Stomach (tissue), 9 donors: ENCODE results near the gene RNH1. TPM values are rescaled to one million over a fixed set of nuclear protein-coding genes. Genes with fewer than 3 reads are reported as not detected.

Experiments
- DNase-seq, 2 donors: peaks; one replicate each; pipeline versions ENCODE4 v3.0.0 to v3.0.0-alpha.2; 2013 to 2019
- H3K27ac ChIP-seq, 5 donors: fragments of 200-600 bp in 4 of 5; sonication (generic) in 4 of 5; one replicate each; pipeline ENCODE4 v1.5.1; 2013 to 2019; ENCODE audit warnings: mild to moderate bottlenecking in 1 of 5, moderate library complexity in 1 of 5
- H3K27me3 ChIP-seq, 3 donors: fragments of 200-600 bp; sonication (generic); one replicate each; pipeline ENCODE4 v1.5.1; 2017 to 2019; ENCODE audit warnings: mixed run types in 1 of 3
- H3K36me3 ChIP-seq, 4 donors: fragments of 200-600 bp; sonication (generic); 1 replicate in 3 of 4; 2 replicates in 1 of 4; pipeline ENCODE4 v1.5.1; 2016 to 2019
- H3K4me1 ChIP-seq, 4 donors: fragments of 200-600 bp; sonication (generic); one replicate each; pipeline ENCODE4 v1.5.1; 2016 to 2019
- H3K4me3 ChIP-seq, 4 donors: fragments of 200-600 bp; sonication (generic) in 3 of 4; one replicate each; pipeline ENCODE4 v1.5.1; 2016 to 2019; ENCODE audit warnings: mild to moderate bottlenecking in 1 of 4
- H3K9me3 ChIP-seq, 4 donors: fragments of 200-600 bp; sonication (generic); one replicate each; pipeline ENCODE4 v1.5.1; 2016 to 2019
- CTCF ChIP-seq, 7 experiments: fragments of 450-650 bp in 4 of 7; fragments of 200-600 bp in 3 of 7; sonication (generic) in 3 of 7; IDR thresholded peaks; one replicate each; pipeline ENCODE4 v1.5.1; 2016 to 2019; ENCODE audit warnings: antibody characterized with exemption in 7 of 7, control low read depth in 2 of 7, mild to moderate bottlenecking in 1 of 7
- EP300 ChIP-seq: sonication (generic); formaldehyde crosslinking; IDR thresholded peaks from one replicate; pipeline ENCODE4 v1.6.1; 2017; ENCODE audit warnings: antibody characterized with exemption
- POLR2A ChIP-seq, 4 donors: fragments of 450-650 bp; IDR thresholded peaks; one replicate each; pipeline ENCODE4 v1.6.1; 2016; ENCODE audit warnings: antibody characterized with exemption in 4 of 4, control low read depth in 2 of 4, mild to moderate bottlenecking in 1 of 4, moderate library complexity in 1 of 4
- POLR2AphosphoS5 ChIP-seq, 3 donors: sonication (generic); formaldehyde crosslinking; IDR thresholded peaks; one replicate each; pipeline ENCODE4 v1.6.1; 2016; ENCODE audit warnings: antibody characterized with exemption in 3 of 3
- WGBS, 5 donors: extraction: QIAGEN DNeasy Blood & Tissue Kit in 3 of 5; methylation state at CpG; one replicate each; pipeline versions ENCODE4 v1.1.5 to v1.1.7; 2013 to 2018; 5-methylcytosine and 5-hydroxymethylcytosine counted together
- intact Hi-C: fragments of 100-400 bp; cut with DNase I; formaldehyde crosslinking; loops from one replicate; pipeline ENCODE4 v1.15.1; 2023; ENCODE audit warnings: low total_unique reads
- polyA plus RNA-seq, 3 donors: library from polyadenylated mRNA; stranded (reverse); fragments of 200-250 nt; gene quantifications; one replicate each; pipeline ENCODE4 v1.2.3, GENCODE V29; 2013
- total RNA-seq, 5 donors: library from RNA; depleted of rRNA; stranded (reverse); fragments of >200 nt; gene quantifications; one replicate each; pipeline versions ENCODE4 v1.1.0 to v1.2.3, GENCODE V29; 2014 to 2016
- donor health status: healthy with polysubstance abuse.
- donor health status: Bipolar disorder and iron deficiency.
- donor health status: healthy.

RNH1 gene
- total and polyA plus RNA-seq, 8 donors, result 61.3 to 260 (median 134) TPM

- no peak overlapping the region for H3K27ac ChIP-seq
Observed at GRCh38 chr11:459511-460220, 47.4 kb downstream of the RNH1 start.

GRCh38 chr11:457111-457760 lies 49.8 kb downstream of the RNH1 start:
- Histone ChIP-seq H3K4me1 (peaks cover 0 to 5% (median 4%) of the 10 kb centered on the region in 4 donors), H3K27ac (no peak overlapping the region), H3K27me3 (no peaks in the 10 kb centered on the region), H3K4me3 (no peak overlapping the region), H3K36me3 (peaks cover 5 to 66% (median 56%) of the 10 kb centered on the region in 4 donors), H3K9me3 (no peaks in the 10 kb centered on the region)
- DNase-seq, result no peak
- WGBS, 5 donors, result 73 to 79% (median 77%) methylated on average over 23 of the region's 23 CpGs
- no peak for TF ChIP-seq EP300
- no peak for TF ChIP-seq POLR2A (IDR thresholded peaks at IDR 0.05)
- no peak for TF ChIP-seq CTCF (IDR thresholded peaks at IDR 0.05)
- no peak for TF ChIP-seq POLR2AphosphoS5 (IDR thresholded peaks at IDR 0.05)
- intact Hi-C loops, result no loop called here

More at GRCh38 chr11:459511-460220, 47.4 kb downstream of the RNH1 start:
- 91 to 96% (median 95%) methylated on average over 23 to 24 of the region's 24 CpGs for WGBS, 5 donors
- Histone ChIP-seq H3K4me3 (no peak overlapping the region), H3K36me3 (peaks cover 8 to 59% (median 48%) of the 10 kb centered on the region in 4 donors), H3K27me3 (no peaks in the 10 kb centered on the region), H3K4me1 (peaks cover 0 to 4% (median 2%) of the 10 kb centered on the region in 4 donors), H3K9me3 (no peaks in the 10 kb centered on the region)
- no peak for TF ChIP-seq POLR2AphosphoS5 (IDR thresholded peaks at IDR 0.05)
- no peak for TF ChIP-seq POLR2A (IDR thresholded peaks at IDR 0.05)
- TF ChIP-seq EP300, result no peak
- no peak for TF ChIP-seq CTCF (IDR thresholded peaks at IDR 0.05)
- intact Hi-C loops, result no loop called here
- no peak for DNase-seq

- no peak overlapping the region for H3K4me3 ChIP-seq
- intact Hi-C loops, result no loop called here
- no peak for DNase-seq
- TF ChIP-seq POLR2A (IDR thresholded peaks at IDR 0.05) (no peak), EP300 (no peak), POLR2AphosphoS5 (IDR thresholded peaks at IDR 0.05) (no peak), CTCF (IDR thresholded peaks at IDR 0.05) (no peak)
- no peaks in the 10 kb centered on the region for H3K27me3 ChIP-seq
- H3K27ac ChIP-seq, result peak overlapping the region in 1 of 5 donors; percentile 20
- H3K4me1 ChIP-seq, result peaks cover 3 to 12% (median 10%) of the 10 kb centered on the region in 4 donors
- peaks cover 5 to 61% (median 52%) of the 10 kb centered on the region in 4 donors for H3K36me3 ChIP-seq
- H3K9me3 ChIP-seq, result no peaks in the 10 kb centered on the region
- WGBS, 5 donors, result 64 to 75% (median 73%) methylated on average over 5 to 7 of the region's 7 CpGs
Observed at GRCh38 chr11:456533-456932, 50.5 kb downstream of the RNH1 start.

GRCh38 chr11:455566-456147 lies 51.4 kb downstream of the RNH1 start:
- H3K4me3 ChIP-seq, result no peak overlapping the region
- H3K27me3 ChIP-seq, result no peaks in the 10 kb centered on the region
- peaks cover 11 to 21% (median 18%) of the 10 kb centered on the region in 4 donors for H3K4me1 ChIP-seq
- no peaks in the 10 kb centered on the region for H3K9me3 ChIP-seq
- H3K27ac ChIP-seq, result no peak overlapping the region
- H3K36me3 ChIP-seq, result peaks cover 5 to 52% (median 43%) of the 10 kb centered on the region in 4 donors
- no peak for DNase-seq
- intact Hi-C loops, result no loop called here
- 82 to 90% (median 88%) methylated on average over 23 of the region's 23 CpGs for WGBS, 5 donors
- TF ChIP-seq POLR2A (IDR thresholded peaks at IDR 0.05), result no peak
- TF ChIP-seq CTCF (IDR thresholded peaks at IDR 0.05), result no peak
- no peak for TF ChIP-seq POLR2AphosphoS5 (IDR thresholded peaks at IDR 0.05)
- no peak for TF ChIP-seq EP300
